SK-N-SH (cell line): ENCODE data around the gene IZUMO4.

Source experiments
- CTCF ChIP-seq: fragments of 200-600 bp; sonication (generic); IDR thresholded peaks from 2 replicates; pipeline ENCODE4 v1.6.1; 2017; ENCODE audit warnings: antibody characterized with exemption, mild to moderate bottlenecking, moderate library complexity
- FOXM1 ChIP-seq: IDR thresholded peaks from 2 replicates; pipeline ENCODE4 v1.4.0; 2012; ENCODE audit warnings: low read depth, mild to moderate bottlenecking
- GABPA ChIP-seq: IDR thresholded peaks from 2 replicates; pipeline ENCODE4 v1.4.0; 2012; ENCODE audit warnings: low read depth, mild to moderate bottlenecking
- MEF2A ChIP-seq: IDR thresholded peaks from 2 replicates; pipeline ENCODE4 v1.4.0; 2012; ENCODE audit warnings: low read depth, borderline replicate concordance
- NFIC ChIP-seq: IDR thresholded peaks from 2 replicates; pipeline ENCODE4 v1.4.0; 2012; ENCODE audit warnings: borderline replicate concordance
- NRF1 ChIP-seq: IDR thresholded peaks from 2 replicates; pipeline ENCODE4 v1.6.1; 2012; ENCODE audit warnings: low read depth, mild to moderate bottlenecking, low read length
- RAD21 ChIP-seq: IDR thresholded peaks from 2 replicates; pipeline ENCODE4 v1.6.1; 2012; ENCODE audit warnings: mild to moderate bottlenecking, low read length
- RCOR1 ChIP-seq: fragments of 150-350 bp; IDR thresholded peaks from 2 replicates; pipeline ENCODE4 v1.6.1; 2017; ENCODE audit warnings: antibody characterized with exemption, low read length
- REST ChIP-seq: IDR thresholded peaks from 2 replicates; pipeline ENCODE4 v1.6.1; 2012; ENCODE audit warnings: mild to moderate bottlenecking, low read depth, low read length, moderate library complexity
- RFX5 ChIP-seq: IDR thresholded peaks from 2 replicates; pipeline ENCODE4 v1.6.1; 2012; ENCODE audit warnings: mild to moderate bottlenecking, improper control_type of control experiment, low read length
- SIN3A ChIP-seq: IDR thresholded peaks from 2 replicates; pipeline ENCODE4 v1.6.1; 2012; ENCODE audit warnings: low read depth, mild to moderate bottlenecking, low read length, moderate library complexity, borderline replicate concordance
- TAF1 ChIP-seq: IDR thresholded peaks from 2 replicates; pipeline ENCODE4 v1.6.1; 2012; ENCODE audit warnings: low read depth, mild to moderate bottlenecking, low read length, moderate library complexity, borderline replicate concordance
- TEAD4 ChIP-seq: IDR thresholded peaks from 2 replicates; pipeline ENCODE4 v1.4.0; 2012; ENCODE audit warnings: mild to moderate bottlenecking, borderline replicate concordance; ENCODE audit not compliant: insufficient read depth
- TF ChIP-seq, protein P1 (sequence below): IDR thresholded peaks from 2 replicates; pipeline ENCODE4 v1.4.0; 2012; ENCODE audit warnings: low read depth, borderline replicate concordance

DNA sequence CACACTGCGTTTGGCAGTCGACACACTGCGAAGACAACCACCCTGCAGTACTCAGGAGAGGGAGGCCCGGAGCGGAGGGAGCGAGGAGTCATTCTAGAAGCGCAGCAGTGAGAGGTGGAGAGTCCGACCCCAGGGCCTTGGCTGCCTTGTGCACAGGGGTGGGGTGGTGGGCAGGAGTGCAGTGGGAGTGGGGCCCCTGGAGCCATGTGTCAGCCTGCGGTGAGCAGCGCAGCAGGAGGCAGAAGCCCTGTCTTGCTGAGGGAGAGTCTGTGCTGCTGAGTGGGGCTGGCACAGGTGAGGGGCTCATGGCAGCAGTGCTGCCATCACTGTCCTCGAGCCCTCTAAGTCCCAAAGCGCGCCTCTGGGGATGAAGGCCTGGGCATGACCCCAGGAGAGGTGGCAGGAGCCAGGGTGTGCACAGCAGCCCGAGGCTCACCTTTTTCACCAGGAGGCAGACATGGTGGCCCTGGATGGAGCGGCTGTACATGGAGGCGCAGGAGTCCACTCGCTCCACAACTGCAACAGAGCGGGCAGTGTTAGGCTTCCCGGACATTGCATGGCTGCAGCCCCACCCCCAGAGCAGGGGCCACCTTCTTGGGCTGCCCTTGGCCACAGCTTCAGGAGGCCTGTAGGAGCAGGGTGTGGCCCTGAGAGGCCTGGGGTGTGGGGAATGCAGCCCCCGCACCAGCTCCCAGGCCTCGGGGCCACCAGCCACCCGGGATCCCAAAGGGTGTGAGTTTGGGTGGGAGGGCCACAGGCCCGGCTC lies 11.7 kb downstream of the IZUMO4 start:
- TF ChIP-seq MEF2A (no peak), CTCF (no peak), TAF1 (no peak), REST (no peak), SIN3A (no peak), RCOR1 (no peak), RFX5 (no peak), NRF1 (no peak), FOXM1 (no peak), GABPA (no peak), TEAD4 (no peak), NFIC (no peak), RAD21 (no peak)
- TF ChIP-seq, protein P1, sequence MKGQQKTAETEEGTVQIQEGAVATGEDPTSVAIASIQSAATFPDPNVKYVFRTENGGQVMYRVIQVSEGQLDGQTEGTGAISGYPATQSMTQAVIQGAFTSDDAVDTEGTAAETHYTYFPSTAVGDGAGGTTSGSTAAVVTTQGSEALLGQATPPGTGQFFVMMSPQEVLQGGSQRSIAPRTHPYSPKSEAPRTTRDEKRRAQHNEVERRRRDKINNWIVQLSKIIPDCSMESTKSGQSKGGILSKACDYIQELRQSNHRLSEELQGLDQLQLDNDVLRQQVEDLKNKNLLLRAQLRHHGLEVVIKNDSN: no peak
